Activated naive CD8-positive, alpha-beta T cell (primary cell): Measurements from ENCODE around the gene ANK2.
A peak's percentile ranks its signal among the peaks of the same experiment; 100 is the strongest.

Experiments used
- H3K27ac Mint-ChIP-seq: one replicate; pipeline ENCODE4 v1.8.0; 2021; ENCODE audit warnings: mixed read lengths
- H3K27me3 Mint-ChIP-seq: one replicate; pipeline ENCODE4 v1.8.0; 2021; ENCODE audit warnings: mixed read lengths
- H3K36me3 Mint-ChIP-seq: one replicate; pipeline ENCODE4 v1.8.0; 2021; ENCODE audit warnings: mixed read lengths
- H3K4me1 Mint-ChIP-seq: one replicate; pipeline ENCODE4 v1.8.0; 2021; ENCODE audit warnings: low read depth, mixed read lengths
- H3K4me3 Mint-ChIP-seq: one replicate; pipeline ENCODE4 v1.8.0; 2021; ENCODE audit warnings: mild to moderate bottlenecking, mixed read lengths
- H3K9me3 Mint-ChIP-seq: one replicate; pipeline ENCODE4 v1.8.0; 2021; ENCODE audit warnings: low read depth, mixed read lengths

Gene ANK2

GRCh38 chr4:113349430-113349829, 300.0 kb downstream of the ANK2 start:
- Mint-ChIP-seq H3K27me3 (peaks cover 11% of the 10 kb centered on the region), H3K36me3 (no peaks in the 10 kb centered on the region), H3K9me3 (no peaks in the 10 kb centered on the region), H3K4me1 (peaks cover 9% of the 10 kb centered on the region), H3K4me3 (no peak overlapping the region), H3K27ac (no peak overlapping the region)

- Mint-ChIP-seq H3K36me3 (peaks cover 2% of the 10 kb centered on the region), H3K27me3 (peaks cover 9% of the 10 kb centered on the region), H3K9me3 (no peaks in the 10 kb centered on the region), H3K27ac (no peak overlapping the region), H3K4me3 (no peak overlapping the region), H3K4me1 (peaks cover 21% of the 10 kb centered on the region)
Measured at GRCh38 chr4:113350576-113350975, 301.1 kb downstream of the ANK2 start.

GRCh38 chr4:113355550-113356371, 306.3 kb downstream of the ANK2 start:
- Mint-ChIP-seq H3K4me1 (peaks cover 34% of the 10 kb centered on the region), H3K9me3 (peaks cover 6% of the 10 kb centered on the region), H3K27ac (peak overlapping the region; percentile 95), H3K4me3 (peak overlapping the region; percentile 72), H3K36me3 (peaks cover 16% of the 10 kb centered on the region), H3K27me3 (peaks cover 7% of the 10 kb centered on the region)

GRCh38 chr4:113356453-113356852, 307.0 kb downstream of the ANK2 start:
- Mint-ChIP-seq H3K9me3 (peaks cover 6% of the 10 kb centered on the region), H3K27me3 (peaks cover 7% of the 10 kb centered on the region), H3K4me1 (peaks cover 34% of the 10 kb centered on the region)

GRCh38 chr4:113358784-113359183, 309.3 kb downstream of the ANK2 start:
- Mint-ChIP-seq H3K9me3 (peaks cover 6% of the 10 kb centered on the region), H3K4me1 (peaks cover 29% of the 10 kb centered on the region), H3K27ac (no peak overlapping the region), H3K36me3 (peaks cover 16% of the 10 kb centered on the region), H3K27me3 (peaks cover 6% of the 10 kb centered on the region), H3K4me3 (no peak overlapping the region)

More at GRCh38 chr4:113356453-113356852, 307.0 kb downstream of the ANK2 start:
- H3K36me3 Mint-ChIP-seq: peaks cover 16% of the 10 kb centered on the region
- peak overlapping the region; percentile 41 for H3K4me3 Mint-ChIP-seq
- H3K27ac Mint-ChIP-seq: peak overlapping the region; percentile 95

- Mint-ChIP-seq H3K4me1 (no peaks in the 10 kb centered on the region), H3K9me3 (no peaks in the 10 kb centered on the region), H3K27ac (no peak overlapping the region), H3K36me3 (no peaks in the 10 kb centered on the region), H3K4me3 (no peak overlapping the region), H3K27me3 (peaks cover 2% of the 10 kb centered on the region)
Measured at GRCh38 chr4:113365377-113365776, 315.9 kb downstream of the ANK2 start.

GRCh38 chr4:113368056-113368455, 318.6 kb downstream of the ANK2 start:
- Mint-ChIP-seq H3K9me3 (no peaks in the 10 kb centered on the region), H3K27me3 (peaks cover 2% of the 10 kb centered on the region), H3K27ac (no peak overlapping the region), H3K4me1 (no peaks in the 10 kb centered on the region), H3K4me3 (no peak overlapping the region), H3K36me3 (no peaks in the 10 kb centered on the region)

- Mint-ChIP-seq H3K36me3 (no peaks in the 10 kb centered on the region), H3K9me3 (no peaks in the 10 kb centered on the region), H3K4me3 (no peak overlapping the region), H3K4me1 (no peaks in the 10 kb centered on the region), H3K27ac (no peak overlapping the region), H3K27me3 (peaks cover 3% of the 10 kb centered on the region)
Measured at GRCh38 chr4:113371111-113371510, 321.7 kb downstream of the ANK2 start.

- no peak overlapping the region for H3K4me3 Mint-ChIP-seq
Measured at GRCh38 chr4:113375964-113376666, 326.7 kb downstream of the ANK2 start.

GRCh38 chr4:113378836-113379235, 329.4 kb downstream of the ANK2 start:
- Mint-ChIP-seq H3K27ac (no peak overlapping the region), H3K4me1 (peaks cover 2% of the 10 kb centered on the region), H3K9me3 (no peaks in the 10 kb centered on the region), H3K36me3 (no peaks in the 10 kb centered on the region), H3K27me3 (peaks cover 4% of the 10 kb centered on the region), H3K4me3 (no peak overlapping the region)

More at GRCh38 chr4:113375964-113376666, 326.7 kb downstream of the ANK2 start:
- Mint-ChIP-seq H3K36me3 (no peaks in the 10 kb centered on the region), H3K4me1 (no peaks in the 10 kb centered on the region), H3K27ac (no peak overlapping the region), H3K9me3 (no peaks in the 10 kb centered on the region), H3K27me3 (peaks cover 3% of the 10 kb centered on the region)

GRCh38 chr4:113382704-113383103, 333.3 kb downstream of the ANK2 start:
- H3K27ac Mint-ChIP-seq: no peak overlapping the region
- H3K4me3 Mint-ChIP-seq: no peak overlapping the region
- H3K36me3 Mint-ChIP-seq: no peaks in the 10 kb centered on the region
- H3K4me1 Mint-ChIP-seq: peaks cover 14% of the 10 kb centered on the region
- no peaks in the 10 kb centered on the region for H3K9me3 Mint-ChIP-seq
- H3K27me3 Mint-ChIP-seq: peaks cover 4% of the 10 kb centered on the region

- H3K9me3 Mint-ChIP-seq: no peaks in the 10 kb centered on the region
- H3K27ac Mint-ChIP-seq: no peak overlapping the region
- peaks cover 4% of the 10 kb centered on the region for H3K27me3 Mint-ChIP-seq
- H3K4me3 Mint-ChIP-seq: no peak overlapping the region
- H3K36me3 Mint-ChIP-seq: no peaks in the 10 kb centered on the region
- peaks cover 14% of the 10 kb centered on the region for H3K4me1 Mint-ChIP-seq
Measured at GRCh38 chr4:113383111-113383785, 333.8 kb downstream of the ANK2 start.

GRCh38 chr4:113384600-113384999, 335.1 kb downstream of the ANK2 start:
- Mint-ChIP-seq H3K9me3 (peaks cover 4% of the 10 kb centered on the region), H3K4me3 (peak overlapping the region; percentile 12), H3K4me1 (peaks cover 14% of the 10 kb centered on the region), H3K27me3 (peaks cover 3% of the 10 kb centered on the region), H3K27ac (peak overlapping the region; percentile 67), H3K36me3 (peaks cover 3% of the 10 kb centered on the region)

- Mint-ChIP-seq H3K4me3 (no peak overlapping the region), H3K4me1 (peaks cover 14% of the 10 kb centered on the region), H3K36me3 (peaks cover 3% of the 10 kb centered on the region), H3K27me3 (peaks cover 3% of the 10 kb centered on the region), H3K27ac (no peak overlapping the region), H3K9me3 (peaks cover 4% of the 10 kb centered on the region)
Measured at GRCh38 chr4:113385281-113385899, 335.9 kb downstream of the ANK2 start.
